Upper lobe of left lung (tissue), 4 donors: ENCODE results near the gene COPS7A.

Source experiments
- CTCF ChIP-seq, 6 experiments: fragments of 450-650 bp in 4 of 6; fragments of 200-600 bp in 2 of 6; sonication (generic) in 2 of 6; IDR thresholded peaks; one replicate each; pipeline ENCODE4 v1.5.1; 2016 to 2019; ENCODE audit warnings: antibody characterized with exemption in 6 of 6
- EP300 ChIP-seq, 4 donors: sonication (generic); formaldehyde crosslinking; IDR thresholded peaks; one replicate each; pipeline ENCODE4 v1.5.1; 2017; ENCODE audit warnings: antibody characterized with exemption in 4 of 4, control low read depth in 2 of 4
- POLR2AphosphoS5 ChIP-seq, 2 donors: sonication (generic); formaldehyde crosslinking; IDR thresholded peaks; one replicate each; pipeline ENCODE4 v1.5.1; 2017; ENCODE audit warnings: antibody characterized with exemption in 2 of 2

GRCh38 chr12:6753772-6754356, 30.0 kb downstream of the COPS7A start:
- TF ChIP-seq CTCF (IDR thresholded peaks at IDR 0.05) (no peak), EP300 (IDR thresholded peaks at IDR 0.05) (no peak), POLR2AphosphoS5 (IDR thresholded peaks at IDR 0.05) (no peak)
